Vagina (tissue), 2 donors: Measurements from ENCODE around the gene RUSC1.

Source experiments
- POLR2A ChIP-seq, 2 donors: fragments of 450-650 bp; IDR thresholded peaks; one replicate each; pipeline ENCODE4 v1.6.1; 2017; ENCODE audit warnings: antibody characterized with exemption in 2 of 2, mild to moderate bottlenecking in 2 of 2, moderate library complexity in 2 of 2
- POLR2AphosphoS5 ChIP-seq, 2 donors: sonication (generic); formaldehyde crosslinking; IDR thresholded peaks; one replicate each; pipeline ENCODE4 v1.9.0; 2017; ENCODE audit warnings: antibody characterized with exemption in 2 of 2, mild to moderate bottlenecking in 2 of 2, low read depth in 1 of 2; ENCODE audit not compliant: insufficient read depth in 1 of 2
- TF ChIP-seq, protein P1 (sequence below), 3 experiments: fragments of 450-650 bp in 2 of 3; fragments of 200-600 bp in 1 of 3; sonication (generic) in 1 of 3; IDR thresholded peaks; one replicate each; pipeline ENCODE4 v1.5.1; 2017 to 2019; ENCODE audit warnings: antibody characterized with exemption in 3 of 3, mild to moderate bottlenecking in 2 of 3, moderate library complexity in 2 of 3

- TF ChIP-seq POLR2A (IDR thresholded peaks at IDR 0.05) (no peak), POLR2AphosphoS5 (IDR thresholded peaks at IDR 0.05; ENCODE audit: insufficient read depth in 1 of 2, low read depth in 1 of 2) (no peak)
- TF ChIP-seq, protein P1, sequence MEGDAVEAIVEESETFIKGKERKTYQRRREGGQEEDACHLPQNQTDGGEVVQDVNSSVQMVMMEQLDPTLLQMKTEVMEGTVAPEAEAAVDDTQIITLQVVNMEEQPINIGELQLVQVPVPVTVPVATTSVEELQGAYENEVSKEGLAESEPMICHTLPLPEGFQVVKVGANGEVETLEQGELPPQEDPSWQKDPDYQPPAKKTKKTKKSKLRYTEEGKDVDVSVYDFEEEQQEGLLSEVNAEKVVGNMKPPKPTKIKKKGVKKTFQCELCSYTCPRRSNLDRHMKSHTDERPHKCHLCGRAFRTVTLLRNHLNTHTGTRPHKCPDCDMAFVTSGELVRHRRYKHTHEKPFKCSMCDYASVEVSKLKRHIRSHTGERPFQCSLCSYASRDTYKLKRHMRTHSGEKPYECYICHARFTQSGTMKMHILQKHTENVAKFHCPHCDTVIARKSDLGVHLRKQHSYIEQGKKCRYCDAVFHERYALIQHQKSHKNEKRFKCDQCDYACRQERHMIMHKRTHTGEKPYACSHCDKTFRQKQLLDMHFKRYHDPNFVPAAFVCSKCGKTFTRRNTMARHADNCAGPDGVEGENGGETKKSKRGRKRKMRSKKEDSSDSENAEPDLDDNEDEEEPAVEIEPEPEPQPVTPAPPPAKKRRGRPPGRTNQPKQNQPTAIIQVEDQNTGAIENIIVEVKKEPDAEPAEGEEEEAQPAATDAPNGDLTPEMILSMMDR (IDR thresholded peaks at IDR 0.05): no peak
Observed at GRCh38 chr1:155297384-155297783, 23.3 kb upstream of the RUSC1 start.
